Gastroesophageal sphincter (tissue), 4 donors: ENCODE results near the gene SPSB1. TPM values are rescaled to one million over a fixed set of nuclear protein-coding genes. Genes with fewer than 3 reads are reported as not detected.

Experiments
- ATAC-seq: fragments of 150-250 bp; one replicate; pipeline ENCODE4 v1.9.1; 2016; ENCODE audit warnings: mild to moderate bottlenecking, moderate library complexity
- H3K27ac ChIP-seq, 4 donors: fragments of 200-600 bp; sonication (generic) in 3 of 4; 1 replicate in 3 of 4; 2 replicates in 1 of 4; pipeline ENCODE4 v1.5.1; 2016 to 2019
- H3K27me3 ChIP-seq: fragments of 200-600 bp; sonication (generic); one replicate; pipeline ENCODE4 v1.5.1; 2019
- H3K36me3 ChIP-seq, 2 donors: fragments of 200-600 bp; sonication (generic); one replicate each; pipeline ENCODE4 v1.5.1; 2019; ENCODE audit warnings: control low read depth in 1 of 2
- H3K4me1 ChIP-seq, 3 donors: fragments of 200-600 bp; sonication (generic); 1 replicate in 2 of 3; 2 replicates in 1 of 3; pipeline ENCODE4 v1.5.1; 2016 to 2019; ENCODE audit warnings: control low read depth in 2 of 3
- H3K4me3 ChIP-seq, 2 donors: fragments of 200-600 bp; sonication (generic); one replicate each; pipeline ENCODE4 v1.5.1; 2019; ENCODE audit warnings: mild to moderate bottlenecking in 1 of 2, moderate library complexity in 1 of 2
- H3K9me3 ChIP-seq, 3 donors: fragments of 200-600 bp; sonication (generic); one replicate each; pipeline ENCODE4 v1.5.1; 2017 to 2019; ENCODE audit warnings: control low read depth in 2 of 3
- EP300 ChIP-seq: sonication (generic); formaldehyde crosslinking; IDR thresholded peaks from one replicate; pipeline ENCODE4 v1.6.1; 2017; ENCODE audit warnings: antibody characterized with exemption, mild to moderate bottlenecking
- POLR2A ChIP-seq, 2 donors: fragments of 450-650 bp; IDR thresholded peaks; one replicate each; pipeline ENCODE4 v1.6.1; 2017; ENCODE audit warnings: antibody characterized with exemption in 2 of 2, mild to moderate bottlenecking in 2 of 2, moderate library complexity in 1 of 2
- POLR2AphosphoS5 ChIP-seq: sonication (generic); formaldehyde crosslinking; IDR thresholded peaks from one replicate; pipeline ENCODE4 v1.6.1; 2017; ENCODE audit warnings: antibody characterized with exemption
- whole genome bisulfite sequencing, 2 donors: methylation state at CpG; one replicate each; pipeline ENCODE4 v1.1.5; 2018; ENCODE audit warnings: low coverage in 1 of 2; 5-methylcytosine and 5-hydroxymethylcytosine counted together
- total RNA-seq, 4 donors: library from RNA; depleted of rRNA; stranded (reverse); fragments of >200 nt; gene quantifications; one replicate each; pipeline ENCODE4 v1.1.0, GENCODE V29; 2016
- TF ChIP-seq, protein P1 (sequence below), 4 experiments: fragments of 200-600 bp in 2 of 4; fragments of 450-650 bp in 2 of 4; sonication (generic) in 1 of 4; IDR thresholded peaks; one replicate each; pipeline ENCODE4 v1.5.1; 2017 to 2019; ENCODE audit warnings: antibody characterized with exemption in 4 of 4, mild to moderate bottlenecking in 2 of 4, moderate library complexity in 2 of 4

SPSB1 gene
- total RNA-seq, 4 donors from 2014 or later: 56.3 to 111 (median 99.5) TPM

- Histone ChIP-seq H3K9me3 (no peaks in the 10 kb centered on the region), H3K27me3 (no peaks in the 10 kb centered on the region), H3K4me1 (peaks cover 0 to 83% (median 24%) of the 10 kb centered on the region in 3 donors), H3K27ac (peak overlapping the region in 3 of 4 donors; percentile 78 to 97 (median 90)), H3K4me3 (no peak overlapping the region), H3K36me3 (peaks cover 0 to 26% of the 10 kb centered on the region in 2 donors)
- 100% methylated on average over 2 of the region's 8 CpGs; no CpG with 5 or more reads in 1 of the 2 donors for WGBS, 2 donors
- TF ChIP-seq, protein P1, sequence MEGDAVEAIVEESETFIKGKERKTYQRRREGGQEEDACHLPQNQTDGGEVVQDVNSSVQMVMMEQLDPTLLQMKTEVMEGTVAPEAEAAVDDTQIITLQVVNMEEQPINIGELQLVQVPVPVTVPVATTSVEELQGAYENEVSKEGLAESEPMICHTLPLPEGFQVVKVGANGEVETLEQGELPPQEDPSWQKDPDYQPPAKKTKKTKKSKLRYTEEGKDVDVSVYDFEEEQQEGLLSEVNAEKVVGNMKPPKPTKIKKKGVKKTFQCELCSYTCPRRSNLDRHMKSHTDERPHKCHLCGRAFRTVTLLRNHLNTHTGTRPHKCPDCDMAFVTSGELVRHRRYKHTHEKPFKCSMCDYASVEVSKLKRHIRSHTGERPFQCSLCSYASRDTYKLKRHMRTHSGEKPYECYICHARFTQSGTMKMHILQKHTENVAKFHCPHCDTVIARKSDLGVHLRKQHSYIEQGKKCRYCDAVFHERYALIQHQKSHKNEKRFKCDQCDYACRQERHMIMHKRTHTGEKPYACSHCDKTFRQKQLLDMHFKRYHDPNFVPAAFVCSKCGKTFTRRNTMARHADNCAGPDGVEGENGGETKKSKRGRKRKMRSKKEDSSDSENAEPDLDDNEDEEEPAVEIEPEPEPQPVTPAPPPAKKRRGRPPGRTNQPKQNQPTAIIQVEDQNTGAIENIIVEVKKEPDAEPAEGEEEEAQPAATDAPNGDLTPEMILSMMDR (IDR thresholded peaks at IDR 0.05): no peak
- TF ChIP-seq POLR2A (IDR thresholded peaks at IDR 0.05): no peak
- TF ChIP-seq POLR2AphosphoS5: no peak
- no peak for TF ChIP-seq EP300
- no peak for ATAC-seq
These were observed 70.4 kb downstream of the SPSB1 start for GRCh38 chr1:9363061-9363471.

GRCh38 chr1:9366298-9366697, 73.6 kb downstream of the SPSB1 start:
- H3K9me3 ChIP-seq: no peaks in the 10 kb centered on the region
- 100% methylated on average over 1 of the region's 8 CpGs; no CpG with 5 or more reads in 1 of the 2 donors for WGBS, 2 donors
- TF ChIP-seq POLR2AphosphoS5: no peak
- TF ChIP-seq POLR2A (IDR thresholded peaks at IDR 0.05): no peak
- no peak for TF ChIP-seq EP300
- TF ChIP-seq, protein P1 (IDR thresholded peaks at IDR 0.05): no peak
- peak overlapping the region in 3 of 4 donors; percentile 78 to 97 (median 90) for H3K27ac ChIP-seq
- H3K27me3 ChIP-seq: no peaks in the 10 kb centered on the region
- no peak overlapping the region for H3K4me3 ChIP-seq
- peaks cover 4 to 94% (median 33%) of the 10 kb centered on the region in 3 donors for H3K4me1 ChIP-seq
- H3K36me3 ChIP-seq: peaks cover 0 to 22% of the 10 kb centered on the region in 2 donors
- no peak for ATAC-seq

- H3K4me1 ChIP-seq: peaks cover 4 to 94% (median 33%) of the 10 kb centered on the region in 3 donors
- TF ChIP-seq POLR2A (IDR thresholded peaks at IDR 0.05) (no peak), POLR2AphosphoS5 (no peak), EP300 (no peak)
- TF ChIP-seq, protein P1 (IDR thresholded peaks at IDR 0.05): no peak
- 91 to 100% methylated on average over 1 to 8 of the region's 34 CpGs for WGBS, 2 donors
These were observed 74.5 kb downstream of the SPSB1 start for GRCh38 chr1:9366943-9367780.

GRCh38 chr1:9367806-9368205, 75.1 kb downstream of the SPSB1 start:
- no peaks in the 10 kb centered on the region for H3K27me3 ChIP-seq
- ATAC-seq: no peak
- H3K9me3 ChIP-seq: no peaks in the 10 kb centered on the region
- peak overlapping the region in 3 of 4 donors; percentile 78 to 97 (median 90) for H3K27ac ChIP-seq
- WGBS, 2 donors: 40 to 80% methylated on average over 1 to 2 of the region's 9 CpGs
- TF ChIP-seq EP300 (no peak), POLR2A (IDR thresholded peaks at IDR 0.05) (no peak), POLR2AphosphoS5 (no peak)
- TF ChIP-seq, protein P1 (IDR thresholded peaks at IDR 0.05): no peak
- peaks cover 0 to 22% of the 10 kb centered on the region in 2 donors for H3K36me3 ChIP-seq
- H3K4me3 ChIP-seq: no peak overlapping the region
- peaks cover 4 to 94% (median 33%) of the 10 kb centered on the region in 3 donors for H3K4me1 ChIP-seq

More at GRCh38 chr1:9366943-9367780, 74.5 kb downstream of the SPSB1 start:
- no peak overlapping the region for H3K4me3 ChIP-seq
- ATAC-seq: no peak
- peak overlapping the region in 3 of 4 donors; percentile 78 to 97 (median 90) for H3K27ac ChIP-seq
- peaks cover 0 to 22% of the 10 kb centered on the region in 2 donors for H3K36me3 ChIP-seq
- no peaks in the 10 kb centered on the region for H3K27me3 ChIP-seq
- no peaks in the 10 kb centered on the region for H3K9me3 ChIP-seq
